Retinal pigment epithelial cell (primary cell): ENCODE results near the gene AURKAIP1.

Source experiments
- DNase-seq: peaks from one replicate; pipeline ENCODE4 v3.0.0-alpha.2; 2010; ENCODE audit warnings: low read depth
- H3K4me3 ChIP-seq: 2 replicates; pipeline ENCODE4 v1.5.1; 2011; ENCODE audit warnings: mild to moderate bottlenecking, low read length, control low read depth, moderate library complexity
- TF ChIP-seq, protein P1 (sequence below): conservative IDR thresholded peaks from 2 replicates; pipeline ENCODE4 v1.5.1; 2011; ENCODE audit warnings: low read depth, low read length, control low read depth, inconsistent platforms

AURKAIP1 gene

DNA sequence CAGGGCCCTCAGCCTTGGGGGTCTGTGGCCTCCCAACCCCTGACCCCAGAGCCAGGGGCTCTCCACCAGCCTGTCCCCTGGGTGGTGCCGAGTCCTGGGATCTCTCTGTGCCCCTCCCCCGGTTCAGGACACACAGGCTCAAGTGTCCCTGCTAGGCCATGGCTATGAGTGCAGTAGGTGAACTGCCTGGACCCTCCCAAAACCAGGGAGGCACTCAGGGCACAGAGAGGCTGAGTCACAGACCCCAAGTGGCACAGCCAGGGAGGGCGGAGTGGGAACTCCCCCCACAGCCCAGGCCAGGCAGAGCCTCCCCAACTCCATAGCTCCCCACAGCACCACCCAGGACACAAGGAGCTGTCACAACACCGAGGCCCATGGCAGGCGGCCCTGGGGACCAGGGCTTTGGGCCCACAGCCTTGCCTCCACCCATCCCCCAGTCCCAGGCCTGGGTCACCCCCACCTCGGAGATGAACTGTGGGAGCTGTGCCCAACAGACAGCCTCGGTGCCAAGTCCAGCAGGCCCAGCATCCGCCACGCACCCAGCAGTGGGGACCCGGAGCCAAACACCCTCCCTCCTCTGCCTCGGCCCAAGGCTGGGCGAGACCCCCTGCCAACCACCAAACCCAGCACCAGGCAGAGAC lies 29.0 kb downstream of the AURKAIP1 start:
- TF ChIP-seq, protein P1, sequence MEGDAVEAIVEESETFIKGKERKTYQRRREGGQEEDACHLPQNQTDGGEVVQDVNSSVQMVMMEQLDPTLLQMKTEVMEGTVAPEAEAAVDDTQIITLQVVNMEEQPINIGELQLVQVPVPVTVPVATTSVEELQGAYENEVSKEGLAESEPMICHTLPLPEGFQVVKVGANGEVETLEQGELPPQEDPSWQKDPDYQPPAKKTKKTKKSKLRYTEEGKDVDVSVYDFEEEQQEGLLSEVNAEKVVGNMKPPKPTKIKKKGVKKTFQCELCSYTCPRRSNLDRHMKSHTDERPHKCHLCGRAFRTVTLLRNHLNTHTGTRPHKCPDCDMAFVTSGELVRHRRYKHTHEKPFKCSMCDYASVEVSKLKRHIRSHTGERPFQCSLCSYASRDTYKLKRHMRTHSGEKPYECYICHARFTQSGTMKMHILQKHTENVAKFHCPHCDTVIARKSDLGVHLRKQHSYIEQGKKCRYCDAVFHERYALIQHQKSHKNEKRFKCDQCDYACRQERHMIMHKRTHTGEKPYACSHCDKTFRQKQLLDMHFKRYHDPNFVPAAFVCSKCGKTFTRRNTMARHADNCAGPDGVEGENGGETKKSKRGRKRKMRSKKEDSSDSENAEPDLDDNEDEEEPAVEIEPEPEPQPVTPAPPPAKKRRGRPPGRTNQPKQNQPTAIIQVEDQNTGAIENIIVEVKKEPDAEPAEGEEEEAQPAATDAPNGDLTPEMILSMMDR = no peak
- H3K4me3 ChIP-seq = no peak overlapping the region
- no peak for DNase-seq

DNA sequence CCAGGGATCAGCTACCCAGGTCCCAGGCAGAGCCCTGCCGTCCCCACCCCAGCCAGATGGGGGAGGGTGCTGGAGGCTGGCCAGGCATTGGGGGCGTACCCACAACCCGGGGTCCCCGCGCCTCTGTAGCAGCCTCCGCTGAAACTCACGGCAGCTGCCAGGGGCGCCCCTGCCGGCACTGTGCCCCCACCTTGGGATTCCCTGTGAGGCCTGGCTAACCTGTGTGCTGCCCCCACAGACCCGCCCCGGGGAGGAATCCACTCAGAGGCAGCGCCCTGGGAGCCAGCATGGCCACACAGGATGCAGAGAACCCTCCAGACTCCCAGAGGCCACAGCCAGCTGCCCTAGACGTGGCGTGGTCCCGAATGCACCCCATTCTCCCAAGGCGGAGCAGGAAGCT lies 29.6 kb downstream of the AURKAIP1 start:
- no peak for DNase-seq
- H3K4me3 ChIP-seq = no peak overlapping the region
- TF ChIP-seq, protein P1 = peak; percentile 3

DNA sequence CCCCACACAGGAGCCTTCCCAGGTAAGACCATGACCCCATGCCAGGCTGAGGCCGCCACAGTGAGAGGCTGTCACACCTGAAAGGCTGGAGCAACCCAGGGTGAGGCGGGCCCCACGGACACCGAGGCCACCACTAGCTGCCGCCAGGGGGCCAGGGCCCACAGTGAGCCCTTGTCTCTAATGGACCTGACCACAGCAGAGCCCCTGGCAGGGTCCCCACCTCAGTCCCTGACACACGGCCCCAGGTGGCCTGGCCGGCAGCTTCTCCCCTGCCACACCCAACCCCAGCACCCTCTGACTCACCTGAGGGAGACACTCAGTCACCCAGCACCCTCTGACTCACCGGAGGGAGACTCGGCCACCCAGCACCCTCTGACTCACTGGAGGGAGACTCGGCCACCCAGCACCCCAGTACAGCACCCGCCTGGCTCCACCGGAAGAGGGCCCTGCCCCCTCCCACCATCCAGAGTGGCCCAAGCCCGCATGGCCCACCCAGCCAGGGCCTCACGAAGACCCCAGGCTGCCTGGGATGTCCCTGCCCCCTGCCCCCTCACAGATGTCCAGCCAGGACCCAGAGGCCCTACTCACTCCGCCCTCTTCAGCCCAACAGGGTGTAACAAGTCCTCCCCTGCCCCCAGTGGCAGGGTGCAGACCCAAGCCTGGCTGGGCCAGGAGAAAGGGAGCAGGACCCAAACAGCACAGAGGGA lies 30.2 kb downstream of the AURKAIP1 start:
- TF ChIP-seq, protein P1 = peak; percentile 56
- DNase-seq = no peak
- H3K4me3 ChIP-seq = no peak overlapping the region

DNA sequence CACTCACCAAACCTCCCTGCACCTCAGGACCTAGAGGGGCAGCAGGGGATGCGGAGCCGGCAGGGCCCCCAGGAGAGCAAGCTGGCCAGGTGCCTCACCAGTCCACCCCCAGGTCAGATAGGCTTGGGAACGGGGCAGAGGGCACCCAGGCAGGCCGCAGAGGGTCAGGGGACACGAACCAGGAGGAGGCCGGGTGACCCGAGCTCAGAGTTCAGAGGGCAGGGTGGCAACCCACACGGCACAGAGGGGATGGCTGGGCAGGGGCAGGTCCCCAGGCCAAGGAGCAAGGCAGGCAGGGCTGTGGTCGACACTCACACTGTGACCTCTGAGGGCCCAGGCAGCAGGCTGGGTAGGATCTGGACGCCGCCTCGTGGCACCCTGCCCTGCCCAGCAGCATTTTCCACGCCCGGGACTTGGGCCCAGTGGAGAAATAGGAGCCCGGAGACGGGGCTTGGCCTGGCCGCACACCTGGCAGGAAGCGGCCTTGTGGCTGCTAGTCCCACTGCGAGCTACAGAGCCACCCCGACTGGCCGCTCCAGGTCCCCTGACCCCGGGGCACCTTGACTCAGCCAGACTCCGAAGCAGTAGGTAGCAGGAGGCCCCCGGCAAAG lies 31.1 kb downstream of the AURKAIP1 start:
- TF ChIP-seq, protein P1 = no peak
- no peak for DNase-seq
- H3K4me3 ChIP-seq = no peak overlapping the region

DNA sequence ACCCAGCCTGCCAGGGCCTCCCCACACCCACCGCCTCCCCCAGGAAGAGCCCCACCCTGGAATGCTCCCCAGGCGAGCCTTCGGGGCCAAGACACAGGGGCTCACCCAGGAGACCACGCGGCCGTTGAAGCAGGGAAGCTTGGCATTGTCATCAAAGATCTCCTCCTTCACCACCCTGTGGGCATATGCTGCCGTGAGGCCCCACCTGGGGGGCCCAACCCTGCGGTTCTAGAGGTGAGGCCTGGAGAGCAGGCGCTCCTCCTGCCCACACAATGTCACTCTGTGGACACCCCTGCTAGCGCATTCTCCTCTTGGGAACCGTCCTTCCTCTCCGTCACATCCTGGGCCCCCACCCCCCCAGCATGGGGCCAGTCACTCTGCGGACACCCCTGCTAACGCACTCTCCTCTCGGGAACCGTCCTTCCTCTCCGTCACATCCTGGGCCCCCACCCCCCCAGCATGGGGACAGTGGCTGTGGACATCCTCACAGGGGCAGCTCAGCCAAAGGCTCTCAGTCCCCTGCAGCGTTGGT lies 32.4 kb downstream of the AURKAIP1 start:
- TF ChIP-seq, protein P1 = no peak
- DNase-seq = no peak
- no peak overlapping the region for H3K4me3 ChIP-seq

DNA sequence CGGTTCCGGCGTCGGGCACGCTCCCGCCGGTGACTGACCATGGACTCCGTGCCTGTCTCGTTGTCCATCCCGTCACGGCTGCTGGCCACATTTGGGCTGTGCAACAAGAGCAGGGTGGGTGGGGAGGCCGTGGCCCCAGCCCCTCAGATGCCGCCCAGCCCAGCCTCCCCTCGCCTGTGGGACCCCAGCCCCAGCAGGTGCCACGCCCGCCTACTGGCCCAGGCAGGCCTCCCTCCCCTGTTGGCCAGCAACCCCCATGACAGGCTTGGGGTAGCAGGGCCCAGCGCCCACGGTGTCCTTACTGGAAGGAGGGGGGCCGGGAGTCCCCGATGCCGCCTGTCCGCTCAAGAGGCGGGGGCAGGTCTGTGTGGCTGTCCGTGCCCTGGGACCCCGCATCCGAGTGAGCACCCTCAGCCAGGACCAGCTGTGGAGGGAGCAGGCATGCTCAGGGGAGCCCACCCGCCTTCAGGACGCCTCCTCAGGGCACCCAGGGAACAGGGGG lies 32.9 kb downstream of the AURKAIP1 start:
- H3K4me3 ChIP-seq = no peak overlapping the region
- TF ChIP-seq, protein P1 = no peak
- no peak for DNase-seq
